ENCODE measurements around the gene RTN4R.
"Not testable (repeated sequence)": the region's sequence is repeated elsewhere in the genome, so short reads cannot be mapped to it uniquely, and the experiment has no call there.

DNA sequence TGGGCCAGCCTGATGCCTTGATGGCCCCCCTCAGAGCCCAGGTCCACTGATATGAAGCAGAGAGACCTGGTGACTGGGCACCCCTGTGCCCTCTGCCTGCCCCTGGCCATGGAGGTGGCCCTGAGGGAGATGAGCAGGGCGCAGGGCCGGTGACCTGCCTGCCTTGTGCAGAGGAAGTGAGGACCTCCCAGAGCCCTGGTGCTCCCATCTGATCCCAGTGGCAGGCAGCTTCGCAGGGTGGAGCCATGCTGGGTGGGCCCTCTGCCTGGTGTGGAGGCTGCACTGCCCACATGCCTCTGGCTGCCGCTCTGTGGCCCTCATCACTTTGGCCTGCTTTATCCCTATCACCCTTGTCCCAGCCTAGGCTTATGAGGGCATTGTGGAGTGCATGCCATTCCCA is 1.1 kb upstream of the RTN4R start:
- not testable (repeated sequence) for TF ChIP-seq POLR2AphosphoS5 (IDR thresholded peaks at IDR 0.05; ENCODE audit: insufficient read depth in 1 of 2, low read depth in 1 of 2); POLR2A (IDR thresholded peaks at IDR 0.05)
- TF ChIP-seq, protein P1, sequence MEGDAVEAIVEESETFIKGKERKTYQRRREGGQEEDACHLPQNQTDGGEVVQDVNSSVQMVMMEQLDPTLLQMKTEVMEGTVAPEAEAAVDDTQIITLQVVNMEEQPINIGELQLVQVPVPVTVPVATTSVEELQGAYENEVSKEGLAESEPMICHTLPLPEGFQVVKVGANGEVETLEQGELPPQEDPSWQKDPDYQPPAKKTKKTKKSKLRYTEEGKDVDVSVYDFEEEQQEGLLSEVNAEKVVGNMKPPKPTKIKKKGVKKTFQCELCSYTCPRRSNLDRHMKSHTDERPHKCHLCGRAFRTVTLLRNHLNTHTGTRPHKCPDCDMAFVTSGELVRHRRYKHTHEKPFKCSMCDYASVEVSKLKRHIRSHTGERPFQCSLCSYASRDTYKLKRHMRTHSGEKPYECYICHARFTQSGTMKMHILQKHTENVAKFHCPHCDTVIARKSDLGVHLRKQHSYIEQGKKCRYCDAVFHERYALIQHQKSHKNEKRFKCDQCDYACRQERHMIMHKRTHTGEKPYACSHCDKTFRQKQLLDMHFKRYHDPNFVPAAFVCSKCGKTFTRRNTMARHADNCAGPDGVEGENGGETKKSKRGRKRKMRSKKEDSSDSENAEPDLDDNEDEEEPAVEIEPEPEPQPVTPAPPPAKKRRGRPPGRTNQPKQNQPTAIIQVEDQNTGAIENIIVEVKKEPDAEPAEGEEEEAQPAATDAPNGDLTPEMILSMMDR (IDR thresholded peaks at IDR 0.05): not testable (repeated sequence)
